GM12878 (cell line): ENCODE measurements around the gene CD84. TPM values are rescaled to one million over a fixed set of nuclear protein-coding genes. Genes with fewer than 3 reads are reported as not detected.

Source experiments
- ATAC-seq: fragments of 200-7000 bp; cut with Tn5 transposase; 3 replicates; pipeline ENCODE4 v1.9.1; 2020; ENCODE audit warnings: mild to moderate bottlenecking, moderate library complexity
- BruUV-seq: library from RNA; stranded (reverse); fragments of 400-500 nt; replicated peaks from 2 replicates; lab custom pipeline; 2021; lab: Mats Ljungman, UMichigan
- CTCF ChIA-PET: fragments of 300-600 bp; sonication (Branson Sonifier 250); formaldehyde crosslinking; extraction: SDS; loops from one replicate; lab custom pipeline; 2021; ENCODE audit warnings: inconsistent platforms; lab: Yijun Ruan, JAX
- POLR2A ChIA-PET: fragments of 350-600 bp; formaldehyde crosslinking; extraction: SDS; loops from one replicate; lab custom pipeline; 2021; ENCODE audit warnings: inconsistent platforms; lab: Charles Lee
- RAD21 ChIA-PET: fragments of 300-600 bp; sonication (Branson Sonifier 250); formaldehyde crosslinking; loops from one replicate; lab custom pipeline; 2023; ENCODE audit warnings: antibody characterized with exemption; ENCODE audit not compliant: unreplicated experiment; lab: Charles Lee
- SMC1A ChIA-PET: fragments of 300-600 bp; sonication (Branson Sonifier 250); formaldehyde crosslinking; loops from one replicate; lab custom pipeline; 2023; ENCODE audit not compliant: unreplicated experiment, uncharacterized antibody; lab: Charles Lee
- DNase-seq: peaks from one replicate; pipeline ENCODE4 v3.0.0-alpha.2; 2011; ENCODE audit warnings: low read depth, low spot score
- FAIRE-seq: peaks from 3 replicates; lab custom pipeline; 2011; peaks lifted over from hg19 to GRCh38; lab: Jason Lieb, UNC
- H2AFZ ChIP-seq: 2 replicates; pipeline ENCODE4 v1.6.0; 2011; ENCODE audit warnings: low read depth, low read length, control low read depth; ENCODE audit not compliant: control insufficient read depth
- H3K27ac ChIP-seq: 2 replicates; pipeline ENCODE4 v1.5.1; 2011; ENCODE audit warnings: control low read depth; ENCODE audit not compliant: control insufficient read depth, insufficient read depth
- H3K27me3 ChIP-seq, 2 experiments: replicated peaks in 1 of 2; 2 replicates each; pipeline versions ENCODE4 v1.6.0 to v1.6.1; 2011; ENCODE audit warnings: low read length in 1 of 2; ENCODE audit not compliant: control insufficient read depth in 2 of 2, insufficient read depth in 2 of 2
- H3K36me3 ChIP-seq, 2 experiments: 2 replicates each; pipeline ENCODE4 v1.5.1; 2011; ENCODE audit warnings: low read length in 1 of 2; ENCODE audit not compliant: control insufficient read depth in 2 of 2, insufficient read depth in 2 of 2
- H3K4me1 ChIP-seq: 2 replicates; pipeline ENCODE4 v1.6.1; 2011; ENCODE audit warnings: mild to moderate bottlenecking, low read length, moderate library complexity, mixed read lengths; ENCODE audit not compliant: control insufficient read depth, insufficient read depth
- H3K4me2 ChIP-seq: 2 replicates; pipeline ENCODE4 v1.6.0; 2011; ENCODE audit warnings: control low read depth; ENCODE audit not compliant: control insufficient read depth, insufficient read depth
- H3K4me3 ChIP-seq: fragments of 200-600 bp; sonication (generic); 2 replicates; pipeline ENCODE4 v1.5.1; 2016
- H3K79me2 ChIP-seq: 2 replicates; pipeline ENCODE4 v1.6.0; 2011; ENCODE audit warnings: low read length; ENCODE audit not compliant: control insufficient read depth, insufficient read depth
- H3K9ac ChIP-seq: 2 replicates; pipeline ENCODE4 v1.8.0; 2011; ENCODE audit warnings: low read length, control low read depth, mixed read lengths; ENCODE audit not compliant: control insufficient read depth, insufficient read depth
- H3K9me3 ChIP-seq: replicated peaks from 3 replicates; pipeline ENCODE4 v1.5.1; 2011; ENCODE audit warnings: mild to moderate bottlenecking, low read length; ENCODE audit not compliant: control insufficient read depth, insufficient read depth
- H4K20me1 ChIP-seq: 2 replicates; pipeline ENCODE4 v1.6.0; 2011; ENCODE audit not compliant: control insufficient read depth, insufficient read depth
- BMI1 ChIP-seq: fragments of 450-650 bp; IDR thresholded peaks from 2 replicates; pipeline ENCODE4 v1.6.1; 2016; ENCODE audit warnings: mild to moderate bottlenecking, moderate library complexity, borderline replicate concordance
- BRCA1 ChIP-seq: IDR thresholded peaks from 2 replicates; pipeline ENCODE4 v1.6.1; 2011; ENCODE audit warnings: low read depth, low read length, improper control_type of control experiment
- E4F1 ChIP-seq: fragments of 450-650 bp; IDR thresholded peaks from 2 replicates; pipeline ENCODE4 v1.6.1; 2018; ENCODE audit warnings: borderline replicate concordance, mild to moderate bottlenecking; ENCODE audit not compliant: partially characterized antibody
- FOXM1 ChIP-seq: IDR thresholded peaks from 2 replicates; pipeline ENCODE4 v1.6.1; 2012; ENCODE audit warnings: low read depth, mild to moderate bottlenecking, inconsistent platforms, low read length, moderate library complexity
- IKZF1 ChIP-seq: fragments of 450-650 bp; conservative IDR thresholded peaks from 2 replicates; pipeline ENCODE4 v1.6.1; 2017; ENCODE audit warnings: antibody characterized with exemption, mild to moderate bottlenecking
- MTA2 ChIP-seq: fragments of 450-650 bp; IDR thresholded peaks from 2 replicates; pipeline ENCODE4 v1.6.1; 2016; ENCODE audit warnings: low read depth, mild to moderate bottlenecking, moderate library complexity
- NFIC ChIP-seq: IDR thresholded peaks from 2 replicates; pipeline ENCODE4 v1.6.1; 2012; ENCODE audit warnings: low read depth, mild to moderate bottlenecking, inconsistent platforms, low read length, moderate library complexity
- NR2C1 ChIP-seq: fragments of 450-650 bp; IDR thresholded peaks from 2 replicates; pipeline ENCODE4 v1.6.1; 2017; ENCODE audit warnings: antibody characterized with exemption, mild to moderate bottlenecking, moderate library complexity
- PKNOX1 ChIP-seq: fragments of 450-650 bp; IDR thresholded peaks from 2 replicates; pipeline ENCODE4 v1.6.1; 2016; ENCODE audit warnings: mild to moderate bottlenecking
- RAD51 ChIP-seq: fragments of 450-650 bp; IDR thresholded peaks from 2 replicates; pipeline ENCODE4 v1.6.1; 2016; ENCODE audit warnings: moderate library complexity, mild to moderate bottlenecking, inconsistent platforms
- SMAD5 ChIP-seq: IDR thresholded peaks from 2 replicates; pipeline ENCODE4 v1.6.1; 2016; ENCODE audit warnings: antibody characterized with exemption, low read depth
- YY1 ChIP-seq: IDR thresholded peaks from 2 replicates; pipeline ENCODE4 v1.6.1; 2011; ENCODE audit warnings: low read depth, mild to moderate bottlenecking, low read length
- ZNF687 ChIP-seq: fragments of 450-650 bp; IDR thresholded peaks from 2 replicates; pipeline ENCODE4 v1.6.1; 2017; ENCODE audit warnings: mild to moderate bottlenecking, moderate library complexity
- WGBS: methylation state at CpG from one replicate; pipeline ENCODE4 v1.1.6; 2016; ENCODE audit warnings: low lambda C conversion rate; ENCODE audit not compliant: insufficient replicate concordance, insufficient coverage; ENCODE audit errors: missing lambda C conversion rate; 5-methylcytosine and 5-hydroxymethylcytosine counted together
- in situ Hi-C: fragments of 300-500 bp; cut with MboI; formaldehyde crosslinking; loops from 9 replicates; pipeline ENCODE4 v1.14.3; 2018; ENCODE audit warnings: mixed read lengths
- intact Hi-C: fragments of 100-400 bp; cut with micrococcal nuclease; formaldehyde crosslinking; loops from one replicate; pipeline ENCODE4 v1.14.2; 2022; ENCODE audit not compliant: unreplicated experiment
- polyA plus RNA-seq, 11 experiments: library from polyadenylated mRNA; depleted of rRNA in 4 of 11; unstranded in 6 of 11; stranded (reverse) in 5 of 11; fragments of >200 nt; fragmentation: Nextera tagmentation in 4 of 11; fragmentation: Illumina TruSeq in 1 of 11; extraction: Ambion mirVana in 4 of 11; extraction: Trizol in 1 of 11; gene quantifications; 1 replicate in 1 of 11; 2 replicates in 10 of 11; pipeline versions ENCODE4 v1.2.1 to v1.2.3, GENCODE V29; 2011 to 2016; ENCODE audit warnings: inconsistent platforms in 2 of 11, missing spikeins in 2 of 11, low read depth in 1 of 11
- total RNA-seq, 4 experiments: library from RNA; depleted of rRNA in 3 of 4; stranded (reverse); fragments of >200 nt in 3 of 4; fragmentation: Illumina TruSeq in 1 of 4; extraction: Trizol in 1 of 4; gene quantifications; 2 replicates each; pipeline versions ENCODE4 v1.2.1 to v1.2.3, GENCODE V29; 2013 to 2021
- TF ChIP-seq, protein P1 (sequence below): IDR thresholded peaks from 2 replicates; pipeline ENCODE4 v1.6.1; 2012; ENCODE audit warnings: low read length, inconsistent platforms

The CD84 gene
- total and polyA plus RNA-seq, 10 of the 15 experiments (the other 5 are each of a cell fraction or from before 2014, with no cell fraction given) = 3.4 to 20.3 (median 11.7) TPM

- no peak overlapping the region; the same call in 1 of the 2 replicates for H2AFZ ChIP-seq
- peaks cover 43% of the 10 kb centered on the region for H3K79me2 ChIP-seq
- 0 out of 2 replicates have a peak overlapping the region, but pooled peaks have one; percentile 75 for H3K4me2 ChIP-seq
- 2% methylated on average over 5 of the region's 5 CpGs for WGBS
- 0 out of 3 replicates have a peak, but pooled peaks have one; percentile 1 for ATAC-seq
- FAIRE-seq = no peak
- H3K27me3 ChIP-seq = no peaks in the 10 kb centered on the region
- peak overlapping the region; percentile 50 for H3K9ac ChIP-seq
- ChIA-PET SMC1A (interaction anchor here (0.6 to 17.6 kb wide), 11 partner anchors 8 to 192 kb away, joined by 3 to 259 read pairs (median 5); partner anchors contain the start of gene SLAMF1), CTCF (interaction anchor here (1.1 to 7.0 kb wide), 9 partner anchors 12 to 155 kb away, joined by 3 to 92 read pairs (median 4); partner anchors contain the start of gene SLAMF1), POLR2A (interaction anchor here (1.2 to 6.0 kb wide), 5 partner anchors 9 to 24 kb away, joined by 3 to 68 read pairs (median 13); partner anchors contain the start of gene SLAMF1), RAD21 (interaction anchor here (0.8 to 15.7 kb wide), 6 partner anchors 15 to 193 kb away, joined by 3 to 194 read pairs (median 6); partner anchors contain the start of gene SLAMF1)
- H3K36me3 ChIP-seq = peaks cover 10 to 34% of the 10 kb centered on the region in 2 experiments
- H3K9me3 ChIP-seq = no peaks in the 10 kb centered on the region
- in situ Hi-C loops (no loop called here), intact Hi-C loops (no loop called here)
- no peaks in the 10 kb centered on the region for H4K20me1 ChIP-seq
- peak overlapping the region; percentile 92 for H3K27ac ChIP-seq
- peaks cover 42% of the 10 kb centered on the region for H3K4me1 ChIP-seq
- no TSS peak for BruUV-seq
- H3K4me3 ChIP-seq = no peak overlapping the region
- no peak for DNase-seq
- peak; percentile 34 for TF ChIP-seq NFIC
- TF ChIP-seq, protein P1, sequence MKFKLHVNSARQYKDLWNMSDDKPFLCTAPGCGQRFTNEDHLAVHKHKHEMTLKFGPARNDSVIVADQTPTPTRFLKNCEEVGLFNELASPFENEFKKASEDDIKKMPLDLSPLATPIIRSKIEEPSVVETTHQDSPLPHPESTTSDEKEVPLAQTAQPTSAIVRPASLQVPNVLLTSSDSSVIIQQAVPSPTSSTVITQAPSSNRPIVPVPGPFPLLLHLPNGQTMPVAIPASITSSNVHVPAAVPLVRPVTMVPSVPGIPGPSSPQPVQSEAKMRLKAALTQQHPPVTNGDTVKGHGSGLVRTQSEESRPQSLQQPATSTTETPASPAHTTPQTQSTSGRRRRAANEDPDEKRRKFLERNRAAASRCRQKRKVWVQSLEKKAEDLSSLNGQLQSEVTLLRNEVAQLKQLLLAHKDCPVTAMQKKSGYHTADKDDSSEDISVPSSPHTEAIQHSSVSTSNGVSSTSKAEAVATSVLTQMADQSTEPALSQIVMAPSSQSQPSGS = peak; percentile 18; the same call in 1 of the 2 replicates
- peak; percentile 70 for TF ChIP-seq ZNF687
- peak; percentile 80 for TF ChIP-seq PKNOX1
- no peak for TF ChIP-seq IKZF1
- peak; percentile 35; the same call in 1 of the 2 replicates for TF ChIP-seq RAD51
- 0 out of 2 replicates have a peak, but pooled peaks have one; percentile 8 for TF ChIP-seq FOXM1
- no peak for TF ChIP-seq MTA2
- no peak for TF ChIP-seq E4F1
- TF ChIP-seq BRCA1 = no peak
- TF ChIP-seq BMI1 = no peak
- peak; percentile 58; the same call in 1 of the 2 replicates for TF ChIP-seq SMAD5
- TF ChIP-seq NR2C1 = no peak
- TF ChIP-seq YY1 = no peak
Observed at GRCh38 chr1:160620942-160621632, 41.8 kb upstream of the CD84 start.
